ENCODE data around the gene CTIF.

CTIF gene

GRCh38 chr18:48831802-48832201 lies 293.0 kb downstream of the CTIF start:
- Histone ChIP-seq H3K4me1 (ENCODE audit: low read length) (peaks cover 28% of the 10 kb centered on the region), H3K79me2 (ENCODE audit: low read length) (no peaks in the 10 kb centered on the region)

GRCh38 chr18:48832938-48833700 lies 294.3 kb downstream of the CTIF start:
- Histone ChIP-seq H3K4me2 (ENCODE audit: low read length) (peak overlapping the region; percentile 78), H3K27me3 (ENCODE audit: low read depth, low read length) (peaks cover 14% of the 10 kb centered on the region), H3K79me2 (ENCODE audit: low read length) (no peaks in the 10 kb centered on the region)

More at GRCh38 chr18:48831802-48832201, 293.0 kb downstream of the CTIF start:
- no peak overlapping the region for H3K27ac ChIP-seq (ENCODE audit: low read length)
- H3K4me3 ChIP-seq (ENCODE audit: low read length): no peak overlapping the region
- H3K9ac ChIP-seq (ENCODE audit: low read length): no peak overlapping the region
- H3K9me3 ChIP-seq (ENCODE audit: insufficient read depth, low read length): no peaks in the 10 kb centered on the region
- peaks cover 14% of the 10 kb centered on the region for H3K27me3 ChIP-seq (ENCODE audit: low read depth, low read length)
- peaks cover 8% of the 10 kb centered on the region; the same call in 1 of the 2 replicates for H4K20me1 ChIP-seq (ENCODE audit: insufficient read depth, low read length)
- H3K4me2 ChIP-seq (ENCODE audit: low read length): no peak overlapping the region
- H2AFZ ChIP-seq (ENCODE audit: low read depth, low read length): no peak overlapping the region
- H3K36me3 ChIP-seq (replicated peaks; ENCODE audit: low read depth, low read length): no peaks in the 10 kb centered on the region
- no peak for TF ChIP-seq EZH2phosphoT487 (IDR thresholded peaks at IDR 0.05; ENCODE audit: low read depth)
- TF ChIP-seq CTCF (IDR thresholded peaks at IDR 0.05; ENCODE audit: low read depth, low read length): no peak

GRCh38 chr18:48833701-48834412 lies 295.0 kb downstream of the CTIF start:
- peaks cover 14% of the 10 kb centered on the region for H3K27me3 ChIP-seq (ENCODE audit: low read depth, low read length)
- H3K4me1 ChIP-seq (ENCODE audit: low read length): peaks cover 28% of the 10 kb centered on the region
- peak overlapping the region; percentile 78 for H3K4me2 ChIP-seq (ENCODE audit: low read length)
- H3K79me2 ChIP-seq (ENCODE audit: low read length): no peaks in the 10 kb centered on the region
- no peaks in the 10 kb centered on the region for H3K9me3 ChIP-seq (ENCODE audit: insufficient read depth, low read length)
- H3K27ac ChIP-seq (ENCODE audit: low read length): no peak overlapping the region
- peak overlapping the region; percentile 66 for H3K4me3 ChIP-seq (ENCODE audit: low read length)
- no peak overlapping the region for H2AFZ ChIP-seq (ENCODE audit: low read depth, low read length)
- no peaks in the 10 kb centered on the region for H3K36me3 ChIP-seq (replicated peaks; ENCODE audit: low read depth, low read length)
- no peak for TF ChIP-seq EZH2phosphoT487 (IDR thresholded peaks at IDR 0.05; ENCODE audit: low read depth)
- no peak for TF ChIP-seq CTCF (IDR thresholded peaks at IDR 0.05; ENCODE audit: low read depth, low read length)
- peak overlapping the region; percentile 34; the same call in 1 of the 2 replicates for H3K9ac ChIP-seq (ENCODE audit: low read length)
- peaks cover 8% of the 10 kb centered on the region; the same call in 1 of the 2 replicates for H4K20me1 ChIP-seq (ENCODE audit: insufficient read depth, low read length)

More at GRCh38 chr18:48832938-48833700, 294.3 kb downstream of the CTIF start:
- Histone ChIP-seq H3K9ac (ENCODE audit: low read length) (peak overlapping the region; percentile 15; the same call in 1 of the 2 replicates), H2AFZ (ENCODE audit: low read depth, low read length) (no peak overlapping the region), H4K20me1 (ENCODE audit: insufficient read depth, low read length) (peaks cover 8% of the 10 kb centered on the region; the same call in 1 of the 2 replicates), H3K27ac (ENCODE audit: low read length) (no peak overlapping the region), H3K4me1 (ENCODE audit: low read length) (peaks cover 28% of the 10 kb centered on the region), H3K4me3 (ENCODE audit: low read length) (peak overlapping the region; percentile 66; the same call in 1 of the 2 replicates), H3K9me3 (ENCODE audit: insufficient read depth, low read length) (no peaks in the 10 kb centered on the region), H3K36me3 (replicated peaks; ENCODE audit: low read depth, low read length) (no peaks in the 10 kb centered on the region)
- TF ChIP-seq EZH2phosphoT487 (IDR thresholded peaks at IDR 0.05; ENCODE audit: low read depth): no peak

GRCh38 chr18:48834413-48835031 lies 295.7 kb downstream of the CTIF start:
- H3K9me3 ChIP-seq (ENCODE audit: insufficient read depth, low read length): no peaks in the 10 kb centered on the region
- no peak for TF ChIP-seq CTCF (IDR thresholded peaks at IDR 0.05; ENCODE audit: low read depth, low read length)
- no peak for TF ChIP-seq EZH2phosphoT487 (IDR thresholded peaks at IDR 0.05; ENCODE audit: low read depth)
- H3K79me2 ChIP-seq (ENCODE audit: low read length): no peaks in the 10 kb centered on the region
- H3K4me2 ChIP-seq (ENCODE audit: low read length): peak overlapping the region; percentile 78
- H4K20me1 ChIP-seq (ENCODE audit: insufficient read depth, low read length): peaks cover 8% of the 10 kb centered on the region; the same call in 1 of the 2 replicates
- H3K27me3 ChIP-seq (ENCODE audit: low read depth, low read length): peaks cover 14% of the 10 kb centered on the region
- H3K4me1 ChIP-seq (ENCODE audit: low read length): peaks cover 28% of the 10 kb centered on the region
- H3K36me3 ChIP-seq (replicated peaks; ENCODE audit: low read depth, low read length): no peaks in the 10 kb centered on the region
- peak overlapping the region; percentile 66 for H3K4me3 ChIP-seq (ENCODE audit: low read length)
- H3K27ac ChIP-seq (ENCODE audit: low read length): no peak overlapping the region
- peak overlapping the region; percentile 12; the same call in 1 of the 2 replicates for H2AFZ ChIP-seq (ENCODE audit: low read depth, low read length)
- H3K9ac ChIP-seq (ENCODE audit: low read length): peak overlapping the region; percentile 34
